MG63 (cell line): ENCODE data around the gene ELAVL1. TPM values are rescaled to one million over a fixed set of nuclear protein-coding genes. Genes with fewer than 3 reads are reported as not detected.
A peak's percentile ranks its signal among the peaks of the same experiment; 100 is the strongest.

Source experiments
- DNase-seq: peaks from one replicate; pipeline ENCODE4 v3.0.0-alpha.2; 2020
- H3K27me3 ChIP-seq: fragments of 250-450 bp; sonication (Bioruptor Pico); 2 replicates; pipeline ENCODE4 v1.5.1; 2020; ENCODE audit warnings: mild to moderate bottlenecking, moderate library complexity
- H3K36me3 ChIP-seq: fragments of 250-450 bp; sonication (Bioruptor Pico); 2 replicates; pipeline ENCODE4 v1.5.1; 2020; ENCODE audit warnings: mild to moderate bottlenecking, moderate library complexity
- H3K4me3 ChIP-seq: fragments of 250-450 bp; sonication (Bioruptor Pico); 2 replicates; pipeline ENCODE4 v1.5.1; 2020; ENCODE audit warnings: mild to moderate bottlenecking, moderate library complexity
- H3K9me3 ChIP-seq: fragments of 250-450 bp; sonication (Bioruptor Pico); 2 replicates; pipeline ENCODE4 v1.5.1; 2020; ENCODE audit warnings: mild to moderate bottlenecking, moderate library complexity
- total RNA-seq: library from RNA; depleted of rRNA; stranded (reverse); fragments of >200 nt; shearing (Covaris generic); gene quantifications from 2 replicates; pipeline ENCODE4 v1.2.3, GENCODE V29; 2014; ENCODE audit warnings: low replicate concordance

Gene ELAVL1
- total RNA-seq, 1 experiment from 2014 or later: 118 TPM

DNA sequence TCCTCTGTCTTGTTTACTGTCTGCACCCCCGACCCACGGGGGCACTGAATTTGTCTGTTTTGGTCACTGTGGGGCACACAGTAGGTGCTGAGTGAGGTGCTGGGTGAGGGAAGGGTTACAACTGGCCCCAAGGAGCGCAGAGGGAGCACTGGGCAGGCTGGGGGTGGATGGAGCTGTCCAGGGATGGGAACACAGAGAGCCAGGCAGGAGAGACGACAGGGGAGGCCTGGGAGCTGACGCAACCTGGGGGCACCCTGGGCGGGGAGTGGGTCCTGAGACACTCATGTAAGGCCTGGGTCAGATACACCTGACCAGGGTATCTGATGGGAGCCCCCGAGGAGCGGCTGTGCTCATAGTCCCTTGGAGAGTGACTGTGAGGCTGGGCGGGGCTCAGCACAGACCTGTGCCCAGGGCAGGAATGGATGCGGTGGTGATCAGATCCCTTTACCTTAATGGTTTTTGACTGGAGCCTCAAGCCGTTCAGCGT lies 24.8 kb downstream of the ELAVL1 start:
- Histone ChIP-seq H3K4me3 (no peak overlapping the region), H3K36me3 (peaks cover 97% of the 10 kb centered on the region), H3K27me3 (no peaks in the 10 kb centered on the region), H3K9me3 (no peaks in the 10 kb centered on the region)
- no peak for DNase-seq

DNA sequence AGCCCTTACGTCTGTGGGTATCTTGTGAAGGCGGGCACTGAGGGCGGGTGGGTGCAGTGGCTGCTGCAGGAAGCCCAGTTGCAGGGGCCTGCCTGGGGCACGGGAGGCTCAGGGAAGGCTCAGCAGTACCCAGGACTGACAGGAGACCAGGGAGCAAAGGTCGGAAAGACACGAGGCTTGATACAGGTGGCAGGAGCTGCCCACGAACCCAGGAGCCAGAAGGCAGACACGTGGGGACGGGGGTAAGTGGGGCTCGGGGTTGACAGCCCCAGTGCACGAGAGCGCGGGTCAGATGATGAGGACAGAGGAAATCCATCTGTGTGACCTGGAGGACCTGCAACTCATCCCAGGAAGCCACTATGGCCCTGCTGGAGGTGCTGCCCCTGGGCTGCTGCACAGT lies 25.3 kb downstream of the ELAVL1 start:
- no peaks in the 10 kb centered on the region for H3K9me3 ChIP-seq
- no peak for DNase-seq

DNA sequence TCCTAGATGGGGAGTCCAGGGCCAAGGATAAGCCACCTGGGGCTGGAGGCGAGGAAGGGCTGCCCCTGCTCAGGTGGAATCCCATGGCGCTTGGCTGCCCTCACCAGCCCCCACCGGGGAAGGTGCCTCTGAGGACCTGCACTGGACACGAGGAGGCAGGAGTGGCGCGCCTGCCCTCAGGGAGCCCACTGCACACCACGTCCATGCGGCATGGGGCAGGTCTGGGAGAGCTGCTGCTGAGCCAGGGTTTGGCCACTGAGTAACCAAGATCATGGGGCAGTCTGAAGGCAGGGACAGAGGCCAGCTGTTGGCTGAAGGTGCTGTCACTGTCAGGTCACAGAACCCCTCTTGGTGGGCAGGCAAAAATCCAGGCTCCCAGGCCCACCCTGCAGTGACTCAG lies 25.9 kb downstream of the ELAVL1 start:
- peaks cover 97% of the 10 kb centered on the region for H3K36me3 ChIP-seq

More for the DNA sequence above, 25.3 kb downstream of the ELAVL1 start:
- Histone ChIP-seq H3K4me3 (no peak overlapping the region), H3K27me3 (no peaks in the 10 kb centered on the region), H3K36me3 (peaks cover 97% of the 10 kb centered on the region)

DNA sequence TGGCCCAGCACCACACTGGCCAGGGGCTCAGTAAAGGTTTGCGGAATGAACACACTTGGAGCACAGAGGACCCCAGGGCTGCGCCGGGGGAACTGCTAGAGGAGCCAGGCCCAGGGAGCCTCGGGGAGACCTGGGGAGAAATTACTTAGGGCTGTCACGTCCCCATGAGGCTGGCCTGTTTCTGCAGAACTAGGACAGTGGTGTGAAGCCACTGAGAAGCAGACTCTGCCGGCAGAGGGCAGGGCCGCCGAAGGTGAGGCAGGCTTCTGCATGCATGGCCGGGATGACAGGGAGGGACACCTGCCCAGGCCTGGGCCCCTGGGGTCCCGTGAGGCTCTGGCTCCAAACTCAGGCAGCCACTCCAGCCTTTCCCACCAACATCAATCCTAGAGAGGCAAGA lies 26.4 kb downstream of the ELAVL1 start:
- no peak for DNase-seq
- Histone ChIP-seq H3K27me3 (no peaks in the 10 kb centered on the region), H3K9me3 (no peaks in the 10 kb centered on the region), H3K4me3 (no peak overlapping the region), H3K36me3 (peaks cover 97% of the 10 kb centered on the region)

More for the DNA sequence above, 25.9 kb downstream of the ELAVL1 start:
- no peaks in the 10 kb centered on the region for H3K27me3 ChIP-seq
- H3K9me3 ChIP-seq: no peaks in the 10 kb centered on the region
- H3K4me3 ChIP-seq: no peak overlapping the region
- DNase-seq: no peak

DNA sequence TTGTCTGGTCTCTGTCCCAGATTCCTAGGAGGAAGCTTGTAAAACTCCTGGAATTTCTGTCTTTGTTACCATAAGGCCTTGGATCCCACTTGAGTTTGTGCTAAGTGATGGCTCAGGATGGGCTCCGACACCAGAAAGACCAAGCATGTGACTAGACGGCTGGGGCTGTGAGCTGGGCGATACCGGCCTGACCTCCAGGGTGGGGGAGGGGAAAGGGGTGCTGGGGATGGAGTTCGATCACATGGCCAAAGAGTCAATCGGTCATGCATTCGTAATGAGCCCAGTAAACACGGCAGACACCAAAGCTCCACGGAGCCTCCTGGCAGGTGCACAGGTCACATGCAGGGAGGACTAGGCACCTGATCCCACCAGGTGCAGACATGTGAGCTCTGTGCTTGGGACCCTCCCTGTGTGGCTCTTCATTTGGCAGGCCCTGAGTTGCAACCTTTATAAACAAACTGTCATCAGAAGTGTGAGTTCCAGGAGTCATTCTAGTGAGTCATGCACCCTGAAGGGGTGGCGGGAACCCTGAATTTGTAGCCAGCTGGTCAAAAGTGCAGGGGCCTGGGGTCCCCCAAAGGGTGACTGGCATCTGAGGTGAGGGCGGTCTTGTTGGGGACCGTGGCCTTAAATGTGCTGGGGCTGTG lies 27.1 kb downstream of the ELAVL1 start:
- no peak for DNase-seq
- Histone ChIP-seq H3K36me3 (peaks cover 97% of the 10 kb centered on the region), H3K27me3 (no peaks in the 10 kb centered on the region), H3K4me3 (no peak overlapping the region), H3K9me3 (no peaks in the 10 kb centered on the region)

DNA sequence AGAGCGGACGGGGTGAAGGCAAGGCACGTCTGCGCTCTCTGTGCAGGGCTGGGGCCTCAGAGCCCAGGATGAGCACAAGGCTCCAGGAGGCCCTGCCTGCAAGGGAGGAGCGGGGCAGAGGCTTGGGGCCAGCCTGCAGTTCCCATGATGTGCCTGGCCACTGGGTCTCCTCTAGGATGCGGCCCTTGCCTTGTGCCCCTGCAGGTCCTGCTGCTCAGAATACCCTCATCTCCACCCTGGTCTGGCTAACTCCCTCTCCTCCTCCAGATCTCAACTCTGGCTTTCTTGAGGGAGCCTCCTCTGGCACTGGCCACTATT lies 27.8 kb downstream of the ELAVL1 start:
- Histone ChIP-seq H3K36me3 (peaks cover 97% of the 10 kb centered on the region), H3K9me3 (no peaks in the 10 kb centered on the region)
- no peak for DNase-seq

DNA sequence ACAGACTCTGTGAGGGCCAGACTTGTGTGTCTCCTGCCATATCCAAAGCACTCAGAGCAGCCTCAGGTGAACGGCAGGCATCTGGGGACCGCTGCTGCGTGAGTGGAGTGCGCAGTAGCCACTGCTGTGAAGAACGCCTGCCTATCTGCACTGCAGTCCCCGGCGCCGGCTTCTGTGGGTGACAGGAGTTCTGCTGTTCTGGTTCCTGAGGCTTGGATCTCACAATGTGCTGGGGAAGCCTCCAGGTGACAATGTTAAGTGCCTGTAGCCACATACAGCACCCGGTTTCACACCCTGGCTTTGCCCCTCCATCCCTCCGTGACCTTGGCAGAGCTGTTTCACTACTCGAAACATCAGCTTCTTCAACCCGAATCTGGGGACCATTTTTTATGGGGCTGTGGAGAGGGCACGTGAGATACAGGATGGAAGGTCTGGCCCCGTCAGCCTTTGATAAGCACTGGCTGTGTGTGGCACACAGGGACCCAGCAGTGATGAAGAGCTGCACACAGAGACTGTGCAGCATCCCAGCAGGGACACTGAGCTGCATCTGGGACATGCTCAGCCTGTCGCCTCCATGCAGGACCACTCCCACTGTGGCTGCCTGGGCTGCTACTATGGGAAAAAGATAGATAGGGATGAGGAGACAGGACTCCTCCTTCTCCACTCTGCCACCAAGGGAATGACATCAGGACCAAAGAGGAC lies 28.3 kb downstream of the ELAVL1 start:
- Histone ChIP-seq H3K4me3 (no peak overlapping the region), H3K27me3 (no peaks in the 10 kb centered on the region), H3K9me3 (no peaks in the 10 kb centered on the region), H3K36me3 (peaks cover 95% of the 10 kb centered on the region)
- no peak for DNase-seq

More for the DNA sequence above, 27.8 kb downstream of the ELAVL1 start:
- H3K4me3 ChIP-seq: no peak overlapping the region
- H3K27me3 ChIP-seq: no peaks in the 10 kb centered on the region

DNA sequence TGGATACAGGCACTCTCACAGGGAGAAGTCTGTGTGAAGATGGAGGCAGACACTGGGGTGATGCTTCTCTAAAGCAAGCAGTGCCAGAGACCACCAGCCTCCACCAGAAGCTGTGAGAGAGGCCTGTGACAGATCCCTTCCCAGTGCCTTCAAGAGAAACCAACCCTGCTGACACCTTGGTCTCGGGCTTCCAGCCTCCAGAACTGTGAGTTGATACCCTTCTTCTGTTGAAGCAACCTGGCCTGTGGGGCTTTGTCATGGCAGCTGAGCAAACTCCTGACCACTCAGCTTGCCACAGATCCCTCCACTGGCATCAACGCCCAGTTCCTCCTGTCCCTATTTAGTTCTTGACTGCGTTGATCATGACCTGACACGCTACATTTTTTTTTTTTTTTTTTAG lies 29.0 kb downstream of the ELAVL1 start:
- Histone ChIP-seq H3K27me3 (no peaks in the 10 kb centered on the region), H3K36me3 (peaks cover 95% of the 10 kb centered on the region)

DNA sequence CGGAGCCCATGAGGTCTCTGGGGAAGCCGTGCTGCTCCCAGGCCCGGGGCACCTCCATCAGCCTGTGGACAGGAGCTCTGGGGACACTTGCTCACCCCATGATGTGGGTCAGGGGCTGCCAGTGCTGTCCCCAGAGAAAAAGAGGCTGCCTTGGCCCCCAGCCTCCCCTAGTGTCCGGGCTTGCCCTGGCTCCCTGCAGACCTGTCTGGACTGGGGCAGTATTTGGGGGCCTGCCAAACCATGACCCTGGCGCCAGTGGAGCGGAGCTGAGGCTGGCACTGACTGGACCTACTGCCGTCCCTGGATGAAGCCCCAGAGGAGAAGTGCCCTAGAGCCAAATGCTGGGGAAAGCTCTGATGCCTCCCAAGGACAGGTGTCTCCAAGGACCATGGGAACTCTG lies 30.4 kb downstream of the ELAVL1 start:
- Histone ChIP-seq H3K9me3 (no peaks in the 10 kb centered on the region), H3K27me3 (no peaks in the 10 kb centered on the region), H3K4me3 (no peak overlapping the region), H3K36me3 (peaks cover 96% of the 10 kb centered on the region)
- no peak for DNase-seq

More for the DNA sequence above, 29.0 kb downstream of the ELAVL1 start:
- no peak overlapping the region for H3K4me3 ChIP-seq
- H3K9me3 ChIP-seq: no peaks in the 10 kb centered on the region
- DNase-seq: no peak

DNA sequence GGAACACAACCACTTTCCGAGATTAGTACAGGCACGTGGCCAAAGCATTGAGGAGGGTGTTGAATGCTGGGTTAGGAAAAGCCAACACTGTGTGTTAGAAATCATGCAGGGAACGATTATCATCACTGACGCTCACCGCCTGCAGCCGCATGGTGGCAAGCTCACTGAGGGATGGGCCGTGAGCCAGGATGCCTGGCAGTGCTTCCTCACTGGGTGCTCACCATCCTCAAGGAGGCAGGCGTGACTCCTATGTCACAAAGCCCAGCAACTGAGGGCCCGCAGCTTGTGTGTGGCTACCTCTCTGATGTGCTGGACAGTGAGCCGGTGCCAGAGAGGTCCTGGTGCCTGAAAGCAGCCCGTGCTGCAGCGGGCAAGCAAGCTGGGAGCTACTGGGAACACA lies 31.6 kb downstream of the ELAVL1 start:
- Histone ChIP-seq H3K27me3 (no peaks in the 10 kb centered on the region), H3K36me3 (peaks cover 96% of the 10 kb centered on the region), H3K4me3 (no peak overlapping the region), H3K9me3 (no peaks in the 10 kb centered on the region)
- no peak for DNase-seq

DNA sequence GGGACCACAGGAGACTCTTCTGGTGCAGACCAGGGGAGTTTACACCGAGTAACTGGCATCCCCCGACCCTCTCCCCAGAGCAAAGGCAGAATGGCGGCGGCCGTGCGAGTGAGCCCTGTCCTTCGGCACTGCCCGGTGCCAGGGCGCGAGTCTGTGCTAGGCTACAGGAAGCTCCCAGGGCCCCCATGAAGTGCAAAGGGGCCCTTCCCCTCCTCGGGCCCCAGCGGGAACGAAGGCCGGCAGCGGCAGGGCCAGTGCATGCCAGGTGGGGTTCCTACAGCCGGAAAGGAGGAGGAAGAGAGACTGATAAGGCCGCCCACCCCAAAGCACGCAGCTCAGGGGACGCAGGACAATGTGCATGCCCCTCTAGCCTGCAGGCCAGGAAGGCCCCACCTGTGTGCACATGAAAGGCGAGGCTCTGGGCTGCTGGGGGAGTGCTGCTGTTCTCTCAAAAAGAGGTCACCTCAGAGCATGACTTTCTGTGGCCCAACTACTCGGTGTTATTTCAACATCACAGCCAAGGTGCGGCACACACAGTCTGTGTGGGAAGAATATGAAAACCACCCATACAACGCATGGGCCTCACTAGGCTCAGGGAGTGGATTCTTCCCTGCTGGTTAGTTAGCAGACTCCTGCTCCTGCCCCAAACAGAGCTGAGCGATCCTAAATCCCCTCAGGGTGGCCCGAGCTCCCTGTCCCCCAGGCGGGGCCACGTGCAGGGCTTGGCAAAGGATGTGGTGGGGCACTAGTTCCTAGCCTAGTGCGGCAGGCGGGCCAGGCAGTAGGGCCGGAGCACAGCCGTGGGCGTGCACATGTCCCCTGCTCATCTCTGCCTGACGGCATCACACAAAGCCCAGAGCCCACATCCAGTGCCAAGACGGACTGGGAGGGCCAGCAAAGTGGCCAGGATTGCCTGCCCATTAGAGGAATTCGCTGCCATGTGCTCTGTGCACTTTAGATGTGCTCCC lies 33.6 kb downstream of the ELAVL1 start:
- DNase-seq: no peak
- Histone ChIP-seq H3K4me3 (no peak overlapping the region), H3K9me3 (no peaks in the 10 kb centered on the region), H3K36me3 (peaks cover 95% of the 10 kb centered on the region), H3K27me3 (no peaks in the 10 kb centered on the region)

DNA sequence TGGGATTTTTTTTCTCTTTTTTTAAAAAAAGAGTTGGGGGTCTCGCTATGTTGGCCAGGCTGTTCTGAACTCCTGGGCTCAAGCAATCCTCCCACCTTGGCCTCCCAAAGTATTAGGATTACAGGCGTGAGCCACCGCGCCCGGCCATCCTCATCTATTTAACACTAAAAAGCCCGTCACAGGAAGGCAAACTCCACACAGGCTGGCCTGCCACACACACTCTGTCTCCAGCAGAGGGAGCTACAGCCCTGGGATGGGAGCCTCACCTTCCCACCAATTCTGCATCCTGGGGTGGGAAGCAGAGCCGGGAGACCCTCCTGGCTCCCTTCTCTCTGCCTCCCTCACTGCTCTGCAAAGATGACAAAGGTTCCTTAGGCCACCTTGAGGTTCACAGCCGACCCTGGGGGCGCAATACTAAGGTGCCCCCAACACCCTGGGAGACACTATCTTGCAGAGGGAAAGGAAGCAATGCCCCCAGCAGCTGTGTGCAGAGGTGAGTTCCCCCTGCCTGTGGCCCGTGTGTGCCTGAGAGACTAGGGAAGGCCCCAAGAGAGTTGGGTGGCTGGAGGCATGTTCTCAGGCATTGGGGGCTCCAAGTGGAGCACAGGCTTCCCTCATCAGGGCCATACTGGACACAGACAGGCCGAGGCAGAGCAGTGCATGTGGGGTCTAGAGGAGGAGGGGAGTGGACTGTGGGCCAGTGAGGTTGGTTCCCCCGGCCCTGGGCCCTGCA lies 34.6 kb downstream of the ELAVL1 start:
- Histone ChIP-seq H3K27me3 (no peaks in the 10 kb centered on the region), H3K36me3 (peaks cover 97% of the 10 kb centered on the region), H3K9me3 (no peaks in the 10 kb centered on the region), H3K4me3 (no peak overlapping the region)
- DNase-seq: peak; percentile 50

DNA sequence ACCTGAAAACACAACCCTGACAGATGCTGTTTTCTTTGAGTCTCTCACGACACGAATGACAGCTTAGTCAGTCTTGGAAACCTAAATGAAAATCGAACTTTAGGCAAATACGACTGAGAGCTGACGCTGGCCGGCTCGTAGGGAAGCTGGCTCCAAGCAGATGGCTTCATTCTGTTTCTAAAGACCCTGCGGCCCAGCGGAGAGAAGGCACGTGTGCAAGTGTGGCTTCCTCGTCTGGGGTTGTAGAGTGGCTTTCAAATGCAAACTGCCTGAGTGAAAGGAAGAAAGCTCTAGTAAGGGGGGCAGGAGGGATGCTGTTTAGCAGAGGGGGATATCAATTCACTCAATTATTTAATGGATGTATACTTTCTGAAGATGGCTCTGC lies 35.9 kb downstream of the ELAVL1 start:
- DNase-seq: no peak
- Histone ChIP-seq H3K9me3 (no peaks in the 10 kb centered on the region), H3K36me3 (peaks cover 96% of the 10 kb centered on the region), H3K4me3 (no peak overlapping the region), H3K27me3 (no peaks in the 10 kb centered on the region)

DNA sequence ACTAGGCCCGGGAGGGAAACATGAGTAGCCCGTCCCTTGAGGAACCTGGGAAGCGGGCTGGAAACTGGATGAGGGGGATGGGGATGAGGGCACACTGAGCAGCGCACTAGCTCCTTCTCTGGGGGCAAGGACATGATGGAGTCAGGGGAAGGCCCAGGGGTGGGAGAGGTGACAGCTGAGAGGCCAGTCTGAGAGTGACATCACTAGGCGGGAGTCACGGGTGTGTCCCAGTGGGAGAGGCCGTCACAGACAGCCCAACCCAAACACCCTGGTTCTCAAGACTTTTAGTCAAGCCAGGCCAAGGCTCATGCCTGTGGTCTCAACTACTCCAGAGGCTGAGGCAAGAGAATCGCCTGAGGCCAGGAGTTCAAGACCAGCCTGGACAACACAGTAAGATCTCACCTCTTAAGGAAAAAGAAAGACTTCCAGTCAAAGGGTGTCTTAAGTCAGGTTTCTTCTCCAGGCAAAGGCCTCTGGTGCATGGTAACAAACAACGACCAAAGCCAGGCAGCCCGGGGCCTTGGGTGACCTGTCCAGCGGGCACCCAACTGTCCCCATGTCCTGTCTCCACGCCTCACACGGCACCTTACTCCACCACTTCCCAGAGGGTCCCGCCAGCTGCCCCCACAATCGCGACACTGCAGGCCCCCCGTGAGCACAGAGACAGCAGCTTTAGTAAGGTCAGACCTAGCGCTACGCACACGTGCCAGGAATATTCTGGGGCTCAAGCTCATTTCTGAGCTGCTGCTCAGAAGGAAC lies 36.5 kb downstream of the ELAVL1 start:
- DNase-seq: no peak
- Histone ChIP-seq H3K36me3 (peaks cover 96% of the 10 kb centered on the region), H3K4me3 (no peak overlapping the region), H3K27me3 (no peaks in the 10 kb centered on the region), H3K9me3 (no peaks in the 10 kb centered on the region)

DNA sequence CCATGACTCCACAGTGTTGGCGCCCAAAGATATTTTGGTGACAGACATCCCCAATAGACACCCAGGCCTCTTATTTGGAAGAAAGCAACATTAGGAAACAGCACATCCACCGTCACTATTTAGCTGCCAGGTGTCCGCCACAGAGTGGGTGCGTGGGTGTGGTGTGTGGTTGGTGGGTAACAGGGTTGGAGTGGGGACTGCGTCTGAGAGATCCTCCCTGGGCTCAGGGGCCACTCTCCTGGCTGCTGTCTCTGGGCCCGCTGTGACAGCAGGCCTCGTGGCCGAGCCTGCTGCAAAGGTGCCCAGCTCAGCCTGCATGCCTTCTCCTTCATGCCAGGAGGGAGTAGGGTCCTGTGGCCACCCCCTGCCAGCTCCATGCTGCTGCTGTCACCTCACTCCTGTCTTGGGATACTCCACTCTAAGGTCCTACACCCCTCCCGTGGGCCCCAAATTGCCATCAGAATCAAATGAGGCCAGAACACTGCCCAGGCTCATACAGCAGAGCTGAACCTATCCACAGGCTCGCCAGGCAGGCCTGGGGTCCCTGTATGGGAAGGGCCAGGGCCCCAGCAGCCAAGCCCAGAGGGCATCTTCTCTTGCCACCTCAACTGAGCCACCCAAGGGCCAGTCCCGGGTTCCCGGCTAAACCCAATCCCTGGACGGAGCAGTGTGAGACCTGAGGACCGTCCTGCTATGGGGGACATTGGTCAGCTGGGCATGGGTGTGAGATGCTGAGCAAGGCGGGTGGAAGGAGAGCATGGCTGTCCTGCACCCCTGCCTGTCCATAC lies 37.2 kb downstream of the ELAVL1 start:
- Histone ChIP-seq H3K4me3 (no peak overlapping the region), H3K27me3 (no peaks in the 10 kb centered on the region), H3K36me3 (peaks cover 96% of the 10 kb centered on the region), H3K9me3 (no peaks in the 10 kb centered on the region)
- DNase-seq: no peak
